IMR-90 (cell line): ENCODE measurements around the gene ZBTB3.
A peak's percentile ranks its signal among the peaks of the same experiment; 100 is the strongest.

ENCODE experiments used
- CEBPB ChIP-seq: IDR thresholded peaks from 2 replicates; pipeline ENCODE4 v1.6.1; 2012; ENCODE audit warnings: low read depth, low read length, improper control_type of control experiment
- CHD1 ChIP-seq: IDR thresholded peaks from 2 replicates; pipeline ENCODE4 v1.6.1; 2012; ENCODE audit warnings: low read depth, low read length, improper control_type of control experiment
- CTCF ChIP-seq: conservative IDR thresholded peaks from 2 replicates; pipeline ENCODE4 v1.5.1; 2012; ENCODE audit warnings: mild to moderate bottlenecking, low read depth, low read length, improper control_type of control experiment
- FOS ChIP-seq: fragments of 150-350 bp; IDR thresholded peaks from 2 replicates; pipeline ENCODE4 v1.6.1; 2016; ENCODE audit warnings: low read depth, low read length
- MAFK ChIP-seq: IDR thresholded peaks from 2 replicates; pipeline ENCODE4 v1.6.1; 2012; ENCODE audit warnings: low read depth, low read length, improper control_type of control experiment
- MAZ ChIP-seq: IDR thresholded peaks from 2 replicates; pipeline ENCODE4 v1.6.1; 2012; ENCODE audit warnings: low read depth, mild to moderate bottlenecking, low read length, improper control_type of control experiment, moderate library complexity, borderline replicate concordance
- POLR2A ChIP-seq: IDR thresholded peaks from 2 replicates; pipeline ENCODE4 v1.6.1; 2012; ENCODE audit warnings: mild to moderate bottlenecking, low read depth, low read length
- RAD21 ChIP-seq: IDR thresholded peaks from 2 replicates; pipeline ENCODE4 v1.6.1; 2012; ENCODE audit warnings: low read length, improper control_type of control experiment
- RFX5 ChIP-seq: IDR thresholded peaks from 2 replicates; pipeline ENCODE4 v1.8.0; 2012; ENCODE audit warnings: low read depth, mild to moderate bottlenecking, low read length, moderate library complexity
- USF2 ChIP-seq: fragments of 150-350 bp; IDR thresholded peaks from 2 replicates; pipeline ENCODE4 v1.6.1; 2017; ENCODE audit warnings: mild to moderate bottlenecking, antibody characterized with exemption, low read length, low read depth

DNA sequence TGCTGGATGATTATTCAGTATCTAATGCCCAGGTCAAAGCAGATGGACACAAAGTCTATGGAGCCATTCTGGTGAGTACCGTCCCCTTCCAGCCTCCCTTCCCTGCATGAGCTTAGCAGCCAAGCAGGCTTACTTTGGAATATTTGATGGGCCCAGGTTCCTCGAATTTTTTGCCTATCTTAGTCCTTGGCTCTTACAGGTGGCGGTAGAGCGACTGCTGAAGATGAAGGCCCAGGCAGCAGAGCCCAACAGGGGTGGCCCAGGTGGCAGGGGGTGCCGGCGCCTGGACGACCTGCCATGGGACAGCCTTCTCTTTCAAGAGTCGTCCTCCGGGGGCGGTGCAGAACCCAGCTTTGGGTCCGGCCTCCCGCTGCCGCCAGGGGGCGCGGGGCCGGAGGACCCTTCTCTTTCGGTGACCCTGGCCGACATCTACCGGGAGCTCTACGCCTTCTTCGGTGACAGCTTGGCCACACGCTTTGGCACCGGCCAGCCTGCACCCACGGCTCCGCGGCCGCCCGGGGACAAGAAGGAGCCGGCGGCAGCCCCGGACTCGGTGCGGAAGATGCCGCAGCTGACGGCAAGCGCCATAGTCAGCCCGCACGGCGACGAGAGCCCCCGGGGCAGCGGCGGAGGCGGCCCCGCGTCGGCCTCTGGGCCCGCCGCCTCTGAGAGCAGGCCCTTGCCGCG lies 32.5 kb upstream of the ZBTB3 start:
- peak; percentile 99 for TF ChIP-seq CTCF
- peak; percentile 61 for TF ChIP-seq RAD21
- TF ChIP-seq MAFK, result no peak
- no peak for TF ChIP-seq CEBPB
- no peak for TF ChIP-seq POLR2A
- no peak for TF ChIP-seq USF2
- no peak for TF ChIP-seq MAZ
- 0 out of 2 replicates have a peak, but pooled peaks have one; percentile 18 for TF ChIP-seq CHD1
- TF ChIP-seq FOS, result no peak
- no peak for TF ChIP-seq RFX5
